Glomerular endothelial cell (primary cell): ENCODE results near the gene FIGN. TPM values are rescaled to one million over a fixed set of nuclear protein-coding genes. Genes with fewer than 3 reads are reported as not detected.

Experiments
- DNase-seq: peaks from one replicate; pipeline ENCODE4 v3.0.0-alpha.2; 2011; ENCODE audit warnings: low read depth, low spot score; ENCODE audit errors: extremely low read depth
- total RNA-seq: library from RNA; depleted of rRNA; stranded (reverse); fragments of >200 nt; gene quantifications from 2 replicates; pipeline ENCODE4 v1.2.3, GENCODE V29; 2015

Gene FIGN
- total RNA-seq, 1 donor from 2014 or later, result 3.0 TPM

GRCh38 chr2:163737563-163737962 is 1.8 kb upstream of the FIGN start:
- no peak for DNase-seq

- no peak for DNase-seq
These were observed 1.3 kb upstream of the FIGN start for GRCh38 chr2:163737190-163737439.

GRCh38 chr2:163736433-163737189 is 803 bp upstream of the FIGN start:
- no peak for DNase-seq

- no peak for DNase-seq
These were observed 725 bp downstream of the FIGN start for GRCh38 chr2:163734881-163735684.

- DNase-seq, result no peak
These were observed 1.4 kb downstream of the FIGN start for GRCh38 chr2:163734401-163734800.

- DNase-seq, result no peak
These were observed 1.9 kb downstream of the FIGN start for GRCh38 chr2:163733956-163734355.

GRCh38 chr2:163733301-163733938 is 2.4 kb downstream of the FIGN start:
- no peak for DNase-seq

- DNase-seq, result no peak
These were observed 3.1 kb downstream of the FIGN start for GRCh38 chr2:163732727-163733126.

GRCh38 chr2:163731735-163732134 is 4.1 kb downstream of the FIGN start:
- no peak for DNase-seq

- no peak for DNase-seq
These were observed 5.3 kb downstream of the FIGN start for GRCh38 chr2:163730556-163730955.

GRCh38 chr2:163729636-163730273 is 6.1 kb downstream of the FIGN start:
- DNase-seq, result no peak

- DNase-seq, result no peak
These were observed 11.9 kb downstream of the FIGN start for GRCh38 chr2:163723881-163724280.

GRCh38 chr2:163723348-163723747 is 12.5 kb downstream of the FIGN start:
- DNase-seq, result no peak

GRCh38 chr2:163719331-163719730 is 16.5 kb downstream of the FIGN start:
- DNase-seq, result no peak

GRCh38 chr2:163717993-163718680 is 17.7 kb downstream of the FIGN start:
- DNase-seq, result no peak

GRCh38 chr2:163717515-163717914 is 18.3 kb downstream of the FIGN start:
- no peak for DNase-seq

- no peak for DNase-seq
These were observed 19.7 kb downstream of the FIGN start for GRCh38 chr2:163716101-163716500.

- no peak for DNase-seq
These were observed 20.1 kb downstream of the FIGN start for GRCh38 chr2:163715668-163716067.

- DNase-seq, result no peak
These were observed 20.6 kb downstream of the FIGN start for GRCh38 chr2:163715199-163715598.

GRCh38 chr2:163713534-163714311 is 22.1 kb downstream of the FIGN start:
- DNase-seq, result no peak
